Upper lobe of right lung (tissue), 1 donor: Measurements from ENCODE around the gene JAG2. TPM values are rescaled to one million over a fixed set of nuclear protein-coding genes. Genes with fewer than 3 reads are reported as not detected.

Experiments
- ATAC-seq: fragments of 200-7000 bp; cut with Tn5 transposase; one replicate; pipeline ENCODE4 v1.9.1; 2020; ENCODE audit warnings: mild to moderate bottlenecking, moderate library complexity
- DNase-seq: peaks from one replicate; pipeline ENCODE4 v3.0.0-alpha.2; 2020
- H3K27ac ChIP-seq: fragments of 200-600 bp; one replicate; pipeline ENCODE4 v1.8.0; 2022
- H3K27me3 ChIP-seq: fragments of 200-600 bp; one replicate; pipeline ENCODE4 v1.8.0; 2022; ENCODE audit warnings: mild to moderate bottlenecking
- H3K36me3 ChIP-seq: fragments of 200-600 bp; one replicate; pipeline ENCODE4 v1.8.0; 2022
- H3K4me1 ChIP-seq: fragments of 200-600 bp; one replicate; pipeline ENCODE4 v1.8.0; 2022
- H3K4me3 ChIP-seq: fragments of 200-600 bp; one replicate; pipeline ENCODE4 v1.8.0; 2022; ENCODE audit warnings: mild to moderate bottlenecking
- H3K9me3 ChIP-seq: fragments of 200-600 bp; one replicate; pipeline ENCODE4 v1.8.0; 2022
- CTCF ChIP-seq: fragments of 200-600 bp; IDR thresholded peaks from one replicate; pipeline ENCODE4 v1.8.0; 2022; ENCODE audit warnings: antibody characterized with exemption
- intact Hi-C: fragments of 100-400 bp; cut with DNase I; formaldehyde crosslinking; loops from one replicate; pipeline ENCODE4 v1.11.0; 2022
- total RNA-seq: library from RNA; stranded (reverse); fragmentation: NEBNext Ultra II Directional; extraction: Animal tissue kit (Norgen Biotek cat#: 25700); gene quantifications from one replicate; pipeline ENCODE4 v1.2.1, GENCODE V29; 2021
- donor health status: DM: no; HTN: yes; CAD: no; lungs with severe emphysema.

JAG2 gene
- total RNA-seq, 1 donor from 2014 or later: 31.2 TPM

- H3K27ac ChIP-seq: no peak within 1 kb of the TSS
- TF ChIP-seq CTCF: no peak
- intact Hi-C loops: no loop called here
- H3K27me3 ChIP-seq: no peaks in the 10 kb centered on the region
- ATAC-seq (peak; percentile 90), DNase-seq (peak; percentile 94)
- no peaks in the 10 kb centered on the region for H3K9me3 ChIP-seq
- no peaks in the 10 kb centered on the region for H3K36me3 ChIP-seq
- peaks cover 16% of the 10 kb centered on the region for H3K4me1 ChIP-seq
- H3K4me3 ChIP-seq: peak within 1 kb of the TSS; percentile 59
These were observed 12.3 kb upstream of the JAG2 start, which contains the start of gene NUDT14 for GRCh38 chr14:105180592-105181548. NUDT14 (minus strand) TSS chr14:105181312; CDS start chr14:105181209, 103 bp downstream.

GRCh38 chr14:105179191-105179590 is 10.6 kb upstream of the JAG2 start:
- TF ChIP-seq CTCF: no peak
- DNase-seq (no peak), ATAC-seq (no peak)
- intact Hi-C loops: no loop called here
- Histone ChIP-seq H3K9me3 (no peaks in the 10 kb centered on the region), H3K4me1 (peaks cover 26% of the 10 kb centered on the region), H3K27ac (no peak overlapping the region), H3K36me3 (no peaks in the 10 kb centered on the region), H3K4me3 (no peak overlapping the region), H3K27me3 (no peaks in the 10 kb centered on the region)

DNA sequence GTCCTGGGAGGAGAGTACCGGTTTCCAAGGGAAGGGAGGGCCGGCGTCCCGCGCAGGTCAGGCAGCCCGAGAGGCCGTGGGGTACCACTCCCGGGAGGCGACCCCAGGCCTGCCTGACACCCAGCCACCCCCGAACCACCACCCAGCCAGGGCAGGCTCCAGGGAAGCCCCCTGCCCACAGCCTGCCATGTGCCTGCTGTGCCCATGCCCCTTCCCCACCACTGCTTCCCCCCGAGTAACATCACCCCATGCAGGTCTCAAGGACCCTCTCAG is 10.2 kb upstream of the JAG2 start:
- no peak for ATAC-seq
- intact Hi-C loops: no loop called here
- Histone ChIP-seq H3K9me3 (no peaks in the 10 kb centered on the region), H3K4me1 (peaks cover 26% of the 10 kb centered on the region), H3K36me3 (no peaks in the 10 kb centered on the region), H3K27ac (no peak overlapping the region), H3K4me3 (no peak overlapping the region), H3K27me3 (no peaks in the 10 kb centered on the region)
- TF ChIP-seq CTCF: no peak
- no peak for DNase-seq

DNA sequence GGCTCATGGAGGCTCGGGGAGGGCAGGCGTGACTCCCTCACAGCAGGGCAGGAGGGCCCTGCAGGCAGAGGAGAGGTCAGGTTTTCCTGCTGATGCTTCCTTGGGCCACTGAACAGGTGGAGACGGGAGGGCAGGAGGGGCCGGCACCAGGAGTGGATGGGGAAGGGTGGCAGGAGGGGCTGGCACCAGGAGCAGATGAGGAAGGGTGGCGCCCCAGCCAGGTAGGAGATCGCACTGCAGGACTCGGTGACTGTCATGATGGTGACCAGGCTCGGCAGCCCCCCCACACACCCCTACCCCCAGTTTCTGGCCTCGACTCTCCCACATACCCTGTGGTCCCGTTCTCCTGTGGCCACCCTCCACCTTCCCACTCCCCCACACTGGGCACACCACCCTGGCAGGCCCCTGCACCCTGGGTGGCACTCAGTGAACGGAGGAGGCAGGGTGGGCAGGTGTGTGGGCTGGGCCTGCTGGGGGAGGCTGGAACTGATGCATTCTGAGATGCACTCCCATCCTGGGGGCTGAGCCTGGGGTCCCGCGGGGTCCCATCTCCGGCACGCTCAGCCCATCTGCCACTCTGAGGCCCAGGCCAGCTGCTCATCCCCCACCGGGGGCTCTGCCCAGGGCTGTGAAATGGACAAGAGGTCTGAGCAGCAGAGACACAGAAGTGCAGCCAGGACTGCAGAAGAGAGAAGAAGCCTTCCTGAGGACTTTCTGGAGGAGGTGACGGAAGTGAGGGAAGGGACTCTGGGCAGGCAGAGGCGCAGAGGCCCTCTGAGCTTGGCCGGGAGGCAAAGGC is 9.7 kb upstream of the JAG2 start:
- Histone ChIP-seq H3K4me1 (peaks cover 26% of the 10 kb centered on the region), H3K36me3 (no peaks in the 10 kb centered on the region), H3K27ac (no peak overlapping the region), H3K4me3 (no peak overlapping the region), H3K9me3 (no peaks in the 10 kb centered on the region), H3K27me3 (no peaks in the 10 kb centered on the region)
- ATAC-seq (no peak), DNase-seq (no peak)
- intact Hi-C loops: no loop called here
- TF ChIP-seq CTCF: no peak

- Histone ChIP-seq H3K27me3 (no peaks in the 10 kb centered on the region), H3K4me3 (no peak overlapping the region), H3K9me3 (no peaks in the 10 kb centered on the region), H3K36me3 (no peaks in the 10 kb centered on the region), H3K27ac (no peak overlapping the region), H3K4me1 (peaks cover 22% of the 10 kb centered on the region)
- no peak for ATAC-seq
- DNase-seq: no peak
- TF ChIP-seq CTCF: no peak
- intact Hi-C loops: no loop called here
These were observed 8.5 kb upstream of the JAG2 start for GRCh38 chr14:105177082-105177481.
